DMS53 treated with DMSO at 0.1 percent for 48 hours (cell line): Measurements from ENCODE around the gene ZNF778.
"Not testable (repeated sequence)": the region's sequence is repeated elsewhere in the genome, so short reads cannot be mapped to it uniquely, and the experiment has no call there.

Experiments used
- DNase-seq: peaks from one replicate; lab custom pipeline; 2025; ENCODE audit not compliant: unreplicated experiment; lab: John Stamatoyannopoulos, UW

ZNF778 gene

DNA sequence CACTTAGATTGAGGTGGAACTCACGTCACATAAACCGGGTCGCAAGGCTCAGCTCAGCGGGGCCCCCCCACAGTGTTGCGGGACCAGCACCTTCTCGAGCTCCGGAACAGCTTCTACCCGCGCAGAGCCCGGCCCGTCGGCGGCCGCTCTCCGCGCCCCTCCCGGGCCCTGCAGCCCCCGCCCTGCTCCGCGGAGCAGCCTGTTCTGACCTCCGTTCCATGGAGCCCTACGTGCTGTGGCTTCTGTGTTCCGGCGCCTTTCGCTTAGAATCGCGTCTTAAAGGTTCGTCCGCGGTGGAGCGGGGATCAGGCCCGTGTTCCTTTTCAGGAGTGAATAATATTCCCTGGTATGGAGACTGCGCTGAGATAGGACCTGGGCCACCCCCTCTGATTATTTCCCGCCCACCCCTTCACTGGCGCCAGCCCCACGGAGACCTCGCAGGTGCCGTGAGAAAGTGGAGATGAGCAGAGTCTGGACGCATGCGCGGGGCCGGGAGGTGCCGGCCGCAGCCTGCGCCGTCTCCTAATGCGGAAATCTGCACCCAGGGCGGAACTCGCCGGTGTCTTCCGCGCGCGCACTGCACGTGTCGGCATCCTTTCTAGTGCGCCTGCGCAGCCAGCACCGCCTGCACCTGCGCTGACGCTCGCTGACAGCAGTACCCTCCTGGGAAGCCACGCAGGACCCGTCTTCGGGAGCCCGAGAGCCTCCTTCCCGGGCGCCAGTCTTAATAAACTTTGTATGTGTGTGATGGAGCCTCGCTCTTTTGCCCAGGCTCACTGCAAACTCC lies 30.9 kb downstream of the ZNF778 start:
- DNase-seq: no peak

DNA sequence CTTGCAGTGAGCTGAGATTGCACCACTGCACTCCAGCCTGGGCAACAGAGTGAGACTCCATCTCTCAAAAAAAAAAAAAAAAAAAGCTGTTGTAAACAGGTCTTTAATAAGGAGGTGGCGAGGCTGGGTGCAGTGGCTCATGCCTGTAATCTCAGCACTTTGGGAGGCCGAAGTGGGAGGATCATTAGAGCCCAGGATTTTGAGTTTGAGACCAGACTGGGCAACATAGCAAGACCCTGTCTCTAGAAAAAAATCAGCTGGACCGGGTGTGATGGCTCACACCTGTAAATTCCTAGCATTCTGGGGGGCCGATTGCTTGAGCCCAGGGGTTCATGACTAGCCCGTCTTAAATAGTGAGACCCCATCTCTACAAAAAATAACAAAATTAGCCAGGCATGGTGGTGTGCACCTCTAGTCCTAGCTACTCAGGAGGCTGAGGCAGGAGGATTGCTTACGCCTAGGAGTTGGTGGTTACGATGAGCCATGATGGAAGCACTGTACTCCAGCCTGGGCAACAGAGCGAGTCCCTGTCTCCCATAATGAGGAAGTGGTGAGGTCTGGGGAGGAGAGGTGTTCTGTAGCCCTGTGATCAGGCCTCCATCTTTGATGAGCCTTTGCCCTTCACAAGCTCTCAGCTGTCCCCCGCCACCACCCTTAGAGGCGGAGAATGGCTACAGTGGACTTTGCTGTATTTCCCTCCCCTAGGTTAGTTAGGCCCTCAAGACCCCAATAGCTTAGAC lies 36.2 kb downstream of the ZNF778 start:
- DNase-seq: no peak

DNA sequence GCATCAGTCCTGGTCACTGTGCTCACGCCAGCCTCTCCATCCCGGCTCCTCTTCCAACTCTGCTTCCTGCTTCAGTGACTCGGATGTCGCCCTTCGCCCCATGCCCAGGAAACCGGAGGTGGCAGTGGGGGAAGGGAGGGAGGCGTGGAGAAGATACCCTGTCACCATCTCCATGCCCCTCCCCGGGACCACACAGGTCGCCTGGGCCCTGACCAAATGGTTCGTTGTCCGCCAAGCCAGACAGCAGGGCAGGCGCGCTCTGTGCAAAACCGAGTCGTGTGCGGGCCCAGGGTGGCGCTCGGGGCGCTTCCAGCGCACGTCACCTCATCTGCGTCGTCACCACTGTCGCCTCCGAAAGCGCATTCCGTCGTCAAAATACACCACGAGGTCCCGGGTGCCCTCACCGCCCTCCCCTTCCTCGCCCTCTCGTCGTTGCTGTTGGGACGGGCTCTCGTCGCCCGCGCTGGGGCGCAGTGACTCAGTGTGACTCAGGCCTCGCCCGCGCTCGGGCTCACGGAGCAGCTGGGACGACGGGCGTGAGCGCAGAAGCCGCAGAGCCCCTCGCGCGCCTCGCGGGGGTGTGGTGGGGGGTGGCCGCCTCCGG lies 39.2 kb downstream of the ZNF778 start:
- DNase-seq: peak; percentile 46

DNA sequence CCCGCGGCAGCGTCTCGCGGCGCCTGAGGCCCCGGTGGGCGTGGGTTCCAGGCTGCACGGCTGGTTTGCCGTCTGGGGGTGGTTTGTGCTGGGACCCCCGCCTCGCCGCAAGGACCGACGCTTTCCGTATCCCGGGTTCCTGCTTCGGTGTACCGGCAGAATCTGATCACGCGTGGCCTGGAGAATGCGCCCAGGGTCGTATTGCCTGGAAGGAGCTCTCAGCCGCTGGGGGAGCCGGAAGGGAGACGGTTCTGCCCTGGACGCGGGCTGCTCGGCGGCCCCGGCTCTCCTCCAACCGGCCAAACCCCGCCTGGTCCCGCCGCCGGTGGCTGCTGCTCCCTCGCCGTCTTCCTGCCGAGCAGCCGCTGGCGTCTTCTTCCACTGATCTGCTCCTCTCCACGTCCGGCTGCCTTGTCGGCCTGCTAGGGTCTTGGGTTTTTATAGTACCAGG lies 39.8 kb downstream of the ZNF778 start:
- no peak for DNase-seq

DNA sequence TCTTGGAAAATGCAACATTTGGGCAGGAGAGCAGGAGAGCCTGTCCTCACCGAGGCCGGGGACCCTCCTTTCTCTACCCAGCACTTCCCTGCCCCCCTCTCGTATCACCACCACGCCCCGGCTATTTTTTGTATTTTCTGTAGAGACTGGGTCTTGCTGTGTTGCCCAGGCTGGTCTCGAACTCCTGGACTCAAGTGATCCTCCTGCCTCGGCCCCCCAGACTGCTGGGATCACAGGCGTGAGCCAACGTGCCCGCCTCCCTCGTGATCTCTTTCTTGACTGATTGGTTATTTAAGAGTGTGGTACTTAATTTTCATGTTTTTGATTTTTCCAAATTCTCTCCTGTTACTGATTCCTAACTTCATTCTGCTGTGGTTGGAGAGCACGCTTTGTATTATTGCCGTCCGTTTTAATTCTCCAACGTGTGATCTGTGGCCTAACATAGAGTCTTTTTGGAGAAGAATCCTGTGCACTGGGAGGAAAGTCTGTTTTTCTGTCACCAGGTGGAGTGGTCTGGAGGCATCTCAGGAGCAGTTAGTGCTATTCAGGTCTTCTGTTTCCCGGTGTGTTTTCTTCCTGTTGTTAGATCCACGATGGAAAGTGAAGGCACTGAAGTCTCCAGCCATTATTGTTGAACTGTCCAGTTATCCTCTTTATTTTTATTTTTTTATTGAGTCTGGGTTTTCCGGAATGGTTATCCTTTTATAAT lies 40.4 kb downstream of the ZNF778 start:
- no peak for DNase-seq

DNA sequence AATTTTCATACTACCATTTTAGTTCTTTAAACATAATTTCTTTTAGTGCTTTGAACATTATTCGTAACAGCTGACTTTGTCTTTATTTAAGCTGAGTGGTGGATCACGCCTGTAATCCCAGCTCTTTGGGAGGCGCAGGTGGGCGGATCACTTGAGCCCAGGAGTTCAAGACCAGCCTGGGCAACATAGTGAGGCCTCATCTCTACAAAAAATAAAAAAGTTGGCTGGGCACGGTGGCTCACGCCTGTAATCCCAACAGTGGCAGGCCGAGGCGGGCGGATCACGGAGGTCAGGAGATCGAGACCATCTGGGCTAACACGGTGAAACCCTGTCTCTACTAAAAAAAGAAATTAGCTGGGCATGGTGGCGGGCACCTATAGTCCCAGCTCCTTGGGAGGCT lies 42.4 kb downstream of the ZNF778 start:
- DNase-seq: not testable (repeated sequence)

DNA sequence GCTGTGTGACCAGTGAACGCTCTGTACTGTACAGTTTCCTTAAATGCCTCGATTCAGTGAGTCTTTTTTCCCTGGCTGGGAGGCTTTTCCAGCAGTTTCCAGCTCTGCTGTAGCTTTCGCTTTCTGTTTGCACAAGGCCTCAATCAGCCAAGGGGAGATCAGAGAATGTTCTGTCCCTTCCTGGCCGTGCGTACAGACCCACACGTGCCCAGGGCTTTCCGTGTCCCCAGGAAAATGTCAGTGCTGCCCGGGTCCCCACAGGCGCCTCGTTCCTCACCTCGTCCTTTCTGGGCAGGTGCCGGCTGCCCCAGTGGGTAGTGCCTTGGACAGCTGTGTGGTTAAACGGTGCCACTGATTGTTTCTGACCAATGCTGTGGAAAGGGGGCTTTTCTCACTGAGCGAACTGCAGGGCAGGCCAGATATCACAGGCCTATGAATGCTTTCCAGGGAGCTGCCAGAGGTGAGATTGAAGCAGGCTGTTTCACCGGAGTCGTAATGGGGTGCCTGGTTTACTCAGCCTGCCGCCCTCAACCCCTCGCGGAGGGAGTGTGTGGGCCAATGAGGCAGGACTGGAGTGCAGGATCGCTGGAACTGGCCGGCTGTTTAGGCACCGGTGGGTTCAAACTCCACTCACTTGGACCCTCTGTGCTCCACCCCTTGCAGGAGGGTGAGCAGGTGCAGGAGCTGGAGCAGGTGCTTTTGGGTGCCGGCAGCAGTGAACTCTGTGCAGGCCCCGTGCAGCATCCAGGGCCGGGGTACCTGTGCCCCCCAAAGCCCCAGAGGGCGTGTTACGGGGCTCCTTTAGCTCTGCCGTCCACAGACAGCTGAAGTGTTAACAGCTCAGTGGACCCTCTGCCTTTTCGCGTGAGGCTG lies 44.4 kb downstream of the ZNF778 start:
- peak; percentile 4 for DNase-seq

DNA sequence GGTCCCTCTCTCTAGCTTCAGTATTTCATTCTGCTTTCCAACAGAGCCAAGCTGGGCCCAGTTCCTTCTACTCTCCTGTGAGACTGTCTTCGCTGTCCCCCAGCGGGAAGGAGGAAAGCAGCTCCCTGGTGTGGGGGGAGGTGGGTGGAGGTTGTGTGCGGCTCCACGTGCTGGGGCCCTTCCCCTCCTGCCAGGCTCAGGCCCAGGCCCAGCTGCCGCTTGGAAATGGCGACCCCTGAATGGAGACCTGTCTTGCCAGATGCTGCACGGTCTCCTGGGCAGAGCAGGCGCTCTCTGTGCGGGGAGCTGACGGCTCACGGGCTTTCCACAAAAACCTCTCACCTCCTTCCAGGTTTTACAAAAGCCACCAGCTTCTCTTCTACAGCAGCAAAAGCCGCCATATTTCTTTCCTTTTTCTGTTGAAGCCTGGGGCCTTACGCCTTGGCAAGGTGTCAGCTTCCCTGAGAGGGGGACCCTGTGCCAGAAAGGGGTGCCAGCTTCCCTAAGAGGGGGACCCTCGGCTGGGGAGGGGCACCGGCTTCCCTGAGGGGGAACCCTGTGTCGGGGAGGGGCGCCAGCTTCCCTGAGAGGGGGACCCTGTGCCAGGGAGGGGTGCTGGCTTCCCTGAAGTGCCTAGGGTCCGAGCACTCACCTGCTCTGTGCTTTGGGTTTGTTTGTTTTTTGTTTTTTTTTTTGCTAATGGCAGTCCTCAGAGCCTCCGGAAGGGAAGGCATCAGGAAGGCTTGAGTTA lies 47.5 kb downstream of the ZNF778 start:
- no peak for DNase-seq

DNA sequence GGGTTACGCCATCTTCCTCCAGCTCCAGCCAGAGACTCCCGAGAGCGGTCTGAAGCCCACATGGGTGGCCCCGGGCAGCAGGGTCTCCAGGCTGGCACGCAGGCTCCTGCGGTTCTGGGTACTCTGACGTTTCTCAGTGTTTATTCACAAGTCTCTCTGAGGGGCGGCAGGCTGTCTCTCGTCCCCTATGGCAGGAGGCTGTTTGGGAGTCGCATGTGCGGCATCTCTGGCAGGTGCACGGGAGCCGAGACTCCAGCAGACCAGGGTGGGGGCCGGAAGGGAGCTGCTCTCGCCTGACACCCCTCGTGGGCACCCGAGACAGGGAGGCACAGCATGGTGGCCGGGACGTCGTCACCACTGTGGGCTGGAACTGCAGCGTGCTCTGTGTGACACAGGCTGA lies 48.1 kb downstream of the ZNF778 start:
- DNase-seq: no peak

DNA sequence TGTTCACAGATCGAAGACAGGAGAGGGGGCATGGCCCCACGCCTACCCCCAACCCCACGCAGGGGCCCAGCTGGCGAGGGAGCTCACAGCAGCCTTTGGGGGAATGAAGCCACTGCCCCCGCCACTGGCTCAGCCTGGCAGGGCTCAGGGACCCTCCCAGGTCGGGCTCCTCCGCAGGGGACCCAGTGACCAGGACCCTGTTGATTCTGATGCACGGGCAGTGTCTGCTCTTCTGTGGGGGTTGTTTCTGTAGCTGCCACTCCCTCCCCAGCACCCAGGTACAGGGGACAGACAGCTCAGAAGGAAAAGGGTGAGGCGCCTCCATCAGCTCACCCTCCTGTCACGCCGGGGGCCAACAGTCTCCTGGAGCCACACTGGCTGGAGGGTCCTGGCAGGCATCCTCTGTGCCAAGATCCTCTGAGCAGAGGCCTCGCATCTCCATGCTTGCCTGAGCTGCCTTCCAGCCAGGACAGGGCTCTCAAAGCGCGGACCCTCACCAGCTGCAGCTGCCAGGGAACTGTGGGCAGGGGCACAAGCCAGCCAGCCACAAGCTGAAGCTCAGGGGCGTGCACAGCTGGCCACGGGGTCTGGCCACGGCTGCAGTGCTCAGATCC lies 49.1 kb downstream of the ZNF778 start:
- DNase-seq: no peak

DNA sequence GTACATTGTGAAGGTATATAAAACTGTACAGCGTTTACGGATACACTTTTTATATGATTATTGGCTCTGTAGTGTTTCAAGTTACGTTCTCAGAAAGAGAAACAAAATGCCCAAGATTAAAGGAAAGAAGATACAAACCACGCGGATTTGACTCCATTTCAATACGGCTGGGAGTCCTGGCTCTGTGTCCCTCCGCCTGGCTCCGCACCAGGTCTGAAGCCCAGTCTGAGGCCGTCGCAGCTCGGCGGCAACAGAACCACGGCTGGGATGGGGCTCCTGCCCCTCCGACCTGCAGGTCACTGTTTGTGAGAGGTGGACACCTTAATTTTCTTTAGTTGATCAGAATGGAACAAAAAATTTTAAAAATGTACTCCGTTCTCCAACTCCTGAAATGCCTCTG lies 50.2 kb downstream of the ZNF778 start:
- DNase-seq: not testable (repeated sequence)

DNA sequence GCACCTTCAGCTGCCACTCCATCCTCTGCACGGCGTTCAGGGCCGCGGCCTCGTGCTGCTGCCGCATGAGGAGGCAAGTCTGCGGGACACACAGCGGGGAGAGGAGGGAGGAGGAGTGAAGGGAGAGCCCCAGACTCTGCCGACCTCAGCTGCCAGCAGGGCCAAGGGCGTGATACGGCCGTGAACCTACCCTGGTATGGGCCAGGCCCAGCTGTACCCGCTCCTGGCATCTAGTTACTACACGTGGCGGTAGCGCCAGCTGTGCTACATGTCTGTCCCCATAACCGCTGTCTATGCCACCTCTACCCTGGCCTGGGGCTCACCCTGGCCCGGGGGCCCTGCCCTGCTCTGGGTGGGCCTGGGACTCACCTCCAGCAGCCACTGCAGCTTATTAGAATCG lies 51.1 kb downstream of the ZNF778 start:
- DNase-seq: no peak

DNA sequence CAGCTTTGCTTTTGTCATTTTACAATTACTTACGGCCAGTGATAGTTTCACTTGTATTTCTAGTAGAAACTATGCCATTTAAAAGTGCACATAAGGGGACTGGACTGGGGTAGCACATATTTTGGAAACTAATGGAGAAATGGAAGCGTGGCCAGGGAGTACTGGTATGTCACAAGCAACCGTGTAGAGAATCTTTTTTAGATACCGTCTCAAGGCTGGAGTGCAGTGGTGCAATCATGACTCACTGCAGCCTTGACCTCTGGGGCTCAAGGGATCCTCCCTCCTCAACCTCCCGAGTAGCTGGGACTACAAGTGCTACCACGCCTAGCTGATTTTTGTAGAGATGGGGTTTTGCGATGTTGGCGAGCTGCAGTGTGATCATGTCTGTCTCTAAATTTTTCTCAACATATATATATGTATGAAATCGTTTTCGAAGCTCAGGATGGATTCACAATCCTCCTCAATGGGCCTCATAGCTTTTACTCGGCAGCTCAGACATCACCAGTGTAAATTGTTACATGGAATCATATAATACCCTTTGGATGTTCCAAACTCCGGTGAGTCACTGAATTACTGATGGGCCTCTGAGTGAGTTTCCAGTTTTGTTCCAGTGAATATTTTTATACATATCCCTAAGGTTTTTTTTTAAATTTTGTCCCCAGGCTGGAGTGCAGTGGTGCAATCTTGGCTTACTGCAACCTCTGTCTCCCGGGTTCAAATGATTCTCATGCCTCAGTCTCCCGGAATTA lies 51.7 kb downstream of the ZNF778 start:
- no peak for DNase-seq

DNA sequence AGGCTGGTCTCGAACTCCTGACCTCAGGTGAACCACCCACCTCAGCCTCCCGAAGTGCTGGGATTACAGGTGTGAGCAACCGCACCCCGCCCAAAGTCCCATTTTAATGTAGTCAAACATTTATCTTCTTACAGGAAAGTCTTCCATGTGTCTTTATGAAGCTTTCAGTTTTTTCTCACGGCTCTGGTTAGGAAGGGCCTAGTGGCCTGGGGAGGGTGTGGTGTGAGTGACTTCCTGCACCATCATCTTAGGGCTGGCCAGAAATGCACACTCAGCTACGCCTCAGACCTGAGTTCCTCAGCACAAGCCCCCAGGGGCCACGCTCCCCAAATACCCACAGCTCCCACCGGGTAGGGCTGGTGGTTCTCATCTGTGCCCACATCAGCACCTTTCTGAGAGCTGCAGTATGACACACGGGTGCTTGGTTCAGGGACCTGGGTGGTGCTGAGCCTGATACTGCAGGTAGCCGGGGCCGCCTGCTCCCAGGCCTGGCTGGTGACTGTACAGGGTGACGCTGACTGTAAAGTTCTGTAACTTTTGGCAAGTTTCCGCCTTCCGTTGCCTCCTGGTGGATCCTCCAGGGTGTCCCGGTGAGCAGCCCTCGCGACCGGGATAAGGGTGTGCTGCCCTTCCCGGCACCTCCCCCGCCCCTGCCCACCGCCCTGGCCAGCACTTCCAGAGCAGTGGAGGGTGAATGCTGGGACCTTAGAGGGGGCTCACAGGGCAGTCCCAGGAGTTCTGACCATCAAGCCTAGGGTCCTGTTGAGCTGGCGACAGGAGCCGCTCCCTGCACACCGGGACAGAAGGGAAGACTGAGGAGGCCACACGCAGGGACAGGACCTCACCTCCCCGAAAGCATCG lies 52.5 kb downstream of the ZNF778 start:
- DNase-seq: no peak

DNA sequence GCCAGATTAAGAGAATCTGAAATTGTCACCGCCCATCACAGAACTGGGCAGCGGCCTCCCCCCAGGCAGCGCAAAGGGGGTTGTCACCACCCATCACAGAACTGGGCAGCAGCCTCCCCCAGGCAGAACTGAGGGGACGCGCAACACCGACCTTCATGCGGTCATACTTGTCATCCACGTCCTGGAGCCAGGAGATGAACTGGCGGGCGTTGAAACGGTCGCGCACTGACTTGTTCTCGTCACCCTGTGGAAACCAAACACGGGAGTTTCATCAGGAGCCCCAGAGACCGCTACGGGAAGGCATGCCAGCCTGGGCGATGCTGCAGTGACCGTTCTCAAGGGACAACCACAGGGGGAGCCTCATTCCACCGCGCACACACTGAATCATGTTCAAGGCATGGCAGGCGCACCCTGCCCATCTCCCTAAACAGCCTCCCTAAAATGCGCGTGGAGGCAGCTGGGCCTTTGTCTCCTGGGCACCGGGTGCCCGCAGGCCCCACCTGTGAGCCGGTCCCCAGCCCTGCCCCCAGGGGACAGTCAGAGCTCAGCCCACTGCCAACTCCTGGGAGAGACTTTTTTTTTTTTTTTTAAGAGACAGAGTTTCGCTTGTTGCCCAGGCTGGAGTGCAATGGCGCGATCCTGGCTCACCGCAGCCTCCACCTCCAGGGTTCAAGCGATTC lies 53.3 kb downstream of the ZNF778 start:
- DNase-seq: no peak

DNA sequence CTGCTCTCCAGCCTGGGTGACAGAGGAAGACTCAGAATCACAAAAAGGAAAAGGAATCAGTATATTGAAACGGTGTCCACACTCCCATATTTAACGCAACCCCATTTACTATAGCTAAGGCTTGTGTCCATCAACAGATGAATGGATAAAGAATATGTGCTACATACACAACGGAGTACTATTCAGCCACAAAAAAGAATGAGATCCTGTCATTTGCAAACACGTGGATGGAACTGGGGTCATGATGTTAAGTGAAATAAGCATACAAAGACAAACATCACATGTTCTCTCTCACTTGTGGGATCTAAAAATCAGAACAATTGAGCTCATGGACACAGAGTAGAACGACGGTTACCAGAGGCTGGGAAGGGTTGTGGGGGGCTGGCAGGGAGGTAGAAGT lies 55.1 kb downstream of the ZNF778 start:
- no peak for DNase-seq
